ENCODE measurements around the gene SPON1.

GRCh38 chr11:13931356-13931755, 31.2 kb upstream of the SPON1 start:
- no peak for TF ChIP-seq POLR2AphosphoS5 (IDR thresholded peaks at IDR 0.05)
- TF ChIP-seq CTCF (IDR thresholded peaks at IDR 0.05), result no peak
- no peak for TF ChIP-seq EP300 (IDR thresholded peaks at IDR 0.05)
- no peak for TF ChIP-seq POLR2A (IDR thresholded peaks at IDR 0.05)
